T-helper 2 cell treated with Interferon-gamma antibody and Interleukin-4, amounts not matched to agents 5 μg/mL and 100 μg/mL, for 36 hours (primary cell): Measurements from ENCODE around the gene ZNF121.
"Not testable (repeated sequence)": the region's sequence is repeated elsewhere in the genome, so short reads cannot be mapped to it uniquely, and the experiment has no call there.

Source experiments
- DNase-seq: peaks from one replicate; pipeline ENCODE4 v3.0.0; 2021; ENCODE audit warnings: low spot score
- H3K27ac Mint-ChIP-seq: one replicate; pipeline ENCODE4 v1.8.0; 2021; ENCODE audit warnings: mild to moderate bottlenecking, mixed read lengths
- H3K27me3 Mint-ChIP-seq: one replicate; pipeline ENCODE4 v1.8.0; 2021; ENCODE audit warnings: low read depth, mixed read lengths
- H3K36me3 Mint-ChIP-seq: one replicate; pipeline ENCODE4 v1.8.0; 2021; ENCODE audit warnings: low read depth, mixed read lengths
- H3K4me1 Mint-ChIP-seq: one replicate; pipeline ENCODE4 v1.8.0; 2021; ENCODE audit warnings: low read depth, mixed read lengths
- H3K4me3 Mint-ChIP-seq: one replicate; pipeline ENCODE4 v1.8.0; 2022; ENCODE audit warnings: mild to moderate bottlenecking, moderate library complexity, mixed read lengths
- H3K9me3 Mint-ChIP-seq: one replicate; pipeline ENCODE4 v1.8.0; 2021; ENCODE audit warnings: mixed read lengths

ZNF121 gene

DNA sequence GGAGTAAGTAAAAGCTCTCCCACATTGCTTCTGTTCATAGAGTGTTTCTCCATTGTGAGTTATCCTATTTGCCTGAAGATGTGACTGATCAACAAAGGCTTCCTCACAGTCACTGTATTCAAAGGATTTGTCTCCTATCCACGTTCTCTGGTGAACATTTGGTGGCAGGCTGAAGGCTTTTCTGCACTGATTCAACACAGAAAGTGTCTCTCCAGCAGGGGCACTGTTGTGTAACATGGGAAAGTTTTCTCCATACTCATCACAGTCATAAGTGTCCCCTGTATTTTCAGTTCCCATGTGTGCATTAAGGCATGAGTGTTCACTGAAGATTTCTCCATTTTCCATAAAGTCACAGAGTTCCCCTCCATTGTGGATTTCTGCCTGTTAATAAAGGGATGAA lies 17.6 kb downstream of the ZNF121 start:
- no peaks in the 10 kb centered on the region for H3K4me1 Mint-ChIP-seq
- H3K4me3 Mint-ChIP-seq: no peak overlapping the region
- H3K36me3 Mint-ChIP-seq: peaks cover 90% of the 10 kb centered on the region
- no peak for DNase-seq
- H3K27ac Mint-ChIP-seq: no peak overlapping the region
- peaks cover 69% of the 10 kb centered on the region for H3K9me3 Mint-ChIP-seq
- H3K27me3 Mint-ChIP-seq: no peaks in the 10 kb centered on the region

DNA sequence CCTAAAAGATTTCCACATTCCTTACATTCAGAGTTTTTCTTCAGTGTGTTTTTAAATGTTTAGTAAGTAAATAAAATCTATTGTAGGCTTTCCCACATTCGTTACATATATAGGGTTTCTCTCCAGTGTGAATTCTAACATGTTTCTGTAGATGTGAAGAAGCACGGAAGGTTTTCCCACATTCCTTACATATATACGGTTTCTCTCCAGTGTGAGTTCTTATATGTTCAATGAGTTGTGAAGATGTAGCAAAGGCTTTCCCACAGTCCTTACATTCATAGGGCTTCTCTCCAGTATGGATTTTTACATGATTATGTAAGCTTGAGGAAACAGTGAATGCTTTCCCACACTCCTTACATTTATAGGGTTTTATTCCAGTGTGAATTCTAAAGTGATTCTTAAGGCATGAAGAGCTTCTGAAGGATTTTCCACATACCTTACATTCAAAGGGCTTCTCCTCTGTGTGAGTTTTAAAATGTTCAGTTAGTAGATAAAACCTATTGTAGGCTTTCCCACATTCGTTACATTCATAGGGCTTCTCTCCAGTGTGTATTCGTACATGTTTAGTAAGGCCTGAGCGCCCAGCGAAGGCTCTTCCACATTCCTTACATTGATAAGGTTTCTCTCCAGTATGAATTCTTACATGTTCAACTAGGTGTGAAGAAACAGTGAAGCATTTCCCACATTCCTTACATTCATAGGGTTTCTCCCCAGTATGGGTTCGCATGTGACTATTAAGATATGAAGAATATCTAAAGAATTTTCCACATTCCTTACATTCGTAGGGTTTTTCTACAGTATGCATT lies 18.2 kb downstream of the ZNF121 start:
- no peak overlapping the region for H3K4me3 Mint-ChIP-seq
- H3K27me3 Mint-ChIP-seq: no peaks in the 10 kb centered on the region
- no peak overlapping the region for H3K27ac Mint-ChIP-seq
- peaks cover 90% of the 10 kb centered on the region for H3K36me3 Mint-ChIP-seq
- no peaks in the 10 kb centered on the region for H3K4me1 Mint-ChIP-seq
- no peak for DNase-seq
- H3K9me3 Mint-ChIP-seq: peaks cover 67% of the 10 kb centered on the region

DNA sequence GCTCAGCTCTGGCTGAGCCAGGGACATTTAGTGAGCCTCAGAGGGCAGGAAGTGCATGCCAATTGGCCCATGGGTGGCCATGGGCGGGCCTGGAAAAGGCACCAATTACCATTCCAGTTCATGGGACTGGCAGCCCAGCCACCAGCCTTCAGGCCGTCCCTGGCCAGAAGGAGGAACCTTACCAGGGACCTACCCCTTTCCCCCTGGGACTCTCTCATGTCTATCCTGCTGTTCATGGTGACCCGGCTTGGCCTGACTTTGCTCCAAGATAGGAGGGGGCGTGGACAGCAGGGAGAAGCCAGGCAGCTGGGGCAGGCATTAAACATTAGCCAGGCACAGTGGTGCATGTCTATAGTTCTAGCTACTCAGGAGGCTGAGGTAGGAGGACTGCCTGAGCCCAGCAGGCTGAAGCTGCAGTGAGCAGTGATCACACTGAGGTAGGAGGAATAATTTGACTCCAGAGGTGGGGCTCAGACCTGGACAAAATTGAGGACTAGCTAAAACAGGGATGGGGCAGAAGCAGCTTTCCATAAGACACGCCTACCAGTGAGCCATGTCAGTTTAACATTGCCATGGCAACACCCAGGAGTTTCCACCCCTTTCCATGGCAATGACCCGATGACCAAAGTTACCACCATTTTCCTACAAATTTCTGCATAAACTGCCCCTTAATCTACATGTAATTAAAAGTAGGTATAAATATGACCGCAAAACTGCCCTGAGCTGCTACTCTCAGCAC lies 31.6 kb downstream of the ZNF121 start:
- no peaks in the 10 kb centered on the region for H3K4me1 Mint-ChIP-seq
- peaks cover 6% of the 10 kb centered on the region for H3K36me3 Mint-ChIP-seq
- peaks cover 47% of the 10 kb centered on the region for H3K9me3 Mint-ChIP-seq
- no peaks in the 10 kb centered on the region for H3K27me3 Mint-ChIP-seq
- no peak overlapping the region for H3K4me3 Mint-ChIP-seq
- DNase-seq: no peak
- H3K27ac Mint-ChIP-seq: no peak overlapping the region

DNA sequence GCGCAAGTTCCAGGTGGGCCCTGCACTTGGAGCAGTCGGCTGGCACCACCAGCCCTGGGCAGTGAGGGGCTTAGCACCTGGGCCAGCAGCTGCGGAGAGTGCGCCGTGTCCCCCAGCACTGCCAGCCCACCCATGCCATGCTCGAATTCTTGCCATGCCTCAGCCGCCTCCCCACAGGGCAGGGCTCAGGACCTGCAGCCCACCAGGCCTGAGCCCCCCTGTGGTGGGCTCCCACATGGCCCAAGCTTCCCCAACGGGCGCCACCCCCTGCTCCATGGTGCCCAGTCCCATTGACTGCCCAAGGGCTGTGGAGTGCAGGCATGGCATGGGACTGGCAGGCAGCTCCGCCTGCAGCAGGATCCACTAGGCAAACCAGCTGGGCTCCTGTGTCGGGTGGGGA lies 36.4 kb downstream of the ZNF121 start:
- Mint-ChIP-seq H3K27me3 (no peaks in the 10 kb centered on the region), H3K9me3 (peaks cover 30% of the 10 kb centered on the region), H3K36me3 (peaks cover 3% of the 10 kb centered on the region), H3K4me3 (no peak overlapping the region), H3K4me1 (no peaks in the 10 kb centered on the region), H3K27ac (no peak overlapping the region)
- no peak for DNase-seq

DNA sequence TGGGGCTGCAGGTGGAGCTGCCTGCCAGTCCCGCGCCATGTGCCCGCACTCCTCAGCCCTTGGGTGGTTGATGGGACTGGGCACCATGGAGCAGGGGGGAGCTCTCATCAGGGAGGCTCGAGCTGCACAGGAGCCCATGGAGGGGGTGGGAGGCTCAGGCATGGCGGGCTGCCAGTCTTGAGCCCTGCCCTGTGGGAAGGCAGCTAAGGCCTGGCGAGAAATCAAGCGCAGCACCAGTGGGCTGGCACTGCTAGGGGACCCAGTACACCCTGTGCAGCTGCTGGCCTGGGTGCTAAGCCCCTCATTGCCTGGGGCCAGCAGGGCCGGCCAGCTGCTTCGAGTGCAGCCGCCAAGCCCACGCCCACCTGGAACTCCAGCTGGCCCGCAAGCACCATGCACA lies 43.0 kb downstream of the ZNF121 start:
- DNase-seq, H3K4me3 Mint-ChIP-seq, H3K4me1 Mint-ChIP-seq, H3K27ac Mint-ChIP-seq, H3K27me3 Mint-ChIP-seq: not testable (repeated sequence)
- H3K9me3 Mint-ChIP-seq: peaks cover 25% of the 10 kb centered on the region
- H3K36me3 Mint-ChIP-seq: peaks cover 27% of the 10 kb centered on the region

DNA sequence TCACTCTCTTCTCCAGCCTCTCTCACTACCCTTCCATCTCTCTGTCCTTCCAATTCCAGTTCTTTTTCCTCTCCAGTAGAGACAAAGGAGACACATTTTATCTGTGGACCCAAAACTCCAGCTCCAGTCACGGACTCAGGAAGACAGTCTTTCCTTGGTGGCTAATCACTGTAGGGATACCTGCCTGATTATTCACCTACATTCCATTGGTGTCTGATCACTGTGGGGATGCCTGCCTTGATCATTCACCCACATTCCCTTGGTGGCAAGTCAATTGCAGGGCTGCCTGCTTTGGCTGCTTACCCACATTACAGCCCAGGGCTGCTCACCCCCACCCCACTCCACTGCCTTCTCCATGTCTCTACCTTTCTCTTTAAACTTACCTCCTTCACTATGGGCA lies 44.4 kb downstream of the ZNF121 start:
- Mint-ChIP-seq H3K9me3 (peaks cover 36% of the 10 kb centered on the region), H3K27ac (peak overlapping the region; percentile 55), H3K36me3 (peaks cover 40% of the 10 kb centered on the region), H3K4me3 (peak overlapping the region; percentile 94)
- not testable (repeated sequence) for H3K4me1 Mint-ChIP-seq, DNase-seq, H3K27me3 Mint-ChIP-seq

DNA sequence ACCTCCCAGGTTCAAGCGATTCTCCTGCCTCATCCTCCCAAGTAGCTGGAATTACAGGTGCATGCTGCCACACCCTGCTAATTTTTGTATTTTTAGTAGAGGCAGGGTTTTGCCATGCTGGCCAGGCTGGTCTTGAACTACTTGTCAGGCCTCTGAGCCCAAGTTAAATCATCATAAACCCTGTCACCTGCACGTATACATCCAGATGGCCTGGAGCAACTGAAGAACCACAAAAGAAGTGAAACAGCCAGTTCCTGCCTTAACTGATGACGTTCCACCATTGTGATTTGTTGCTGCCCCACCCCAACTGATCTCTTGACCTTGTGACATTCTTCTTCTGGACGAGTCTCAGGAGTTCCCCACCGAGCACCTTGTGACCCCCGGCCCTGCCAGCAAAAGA lies 45.1 kb downstream of the ZNF121 start:
- peak overlapping the region; percentile 98 for H3K27ac Mint-ChIP-seq
- H3K36me3 Mint-ChIP-seq: peaks cover 48% of the 10 kb centered on the region
- not testable (repeated sequence) for DNase-seq, H3K27me3 Mint-ChIP-seq, H3K4me1 Mint-ChIP-seq
- peaks cover 39% of the 10 kb centered on the region for H3K9me3 Mint-ChIP-seq
- H3K4me3 Mint-ChIP-seq: peak overlapping the region; percentile 94

DNA sequence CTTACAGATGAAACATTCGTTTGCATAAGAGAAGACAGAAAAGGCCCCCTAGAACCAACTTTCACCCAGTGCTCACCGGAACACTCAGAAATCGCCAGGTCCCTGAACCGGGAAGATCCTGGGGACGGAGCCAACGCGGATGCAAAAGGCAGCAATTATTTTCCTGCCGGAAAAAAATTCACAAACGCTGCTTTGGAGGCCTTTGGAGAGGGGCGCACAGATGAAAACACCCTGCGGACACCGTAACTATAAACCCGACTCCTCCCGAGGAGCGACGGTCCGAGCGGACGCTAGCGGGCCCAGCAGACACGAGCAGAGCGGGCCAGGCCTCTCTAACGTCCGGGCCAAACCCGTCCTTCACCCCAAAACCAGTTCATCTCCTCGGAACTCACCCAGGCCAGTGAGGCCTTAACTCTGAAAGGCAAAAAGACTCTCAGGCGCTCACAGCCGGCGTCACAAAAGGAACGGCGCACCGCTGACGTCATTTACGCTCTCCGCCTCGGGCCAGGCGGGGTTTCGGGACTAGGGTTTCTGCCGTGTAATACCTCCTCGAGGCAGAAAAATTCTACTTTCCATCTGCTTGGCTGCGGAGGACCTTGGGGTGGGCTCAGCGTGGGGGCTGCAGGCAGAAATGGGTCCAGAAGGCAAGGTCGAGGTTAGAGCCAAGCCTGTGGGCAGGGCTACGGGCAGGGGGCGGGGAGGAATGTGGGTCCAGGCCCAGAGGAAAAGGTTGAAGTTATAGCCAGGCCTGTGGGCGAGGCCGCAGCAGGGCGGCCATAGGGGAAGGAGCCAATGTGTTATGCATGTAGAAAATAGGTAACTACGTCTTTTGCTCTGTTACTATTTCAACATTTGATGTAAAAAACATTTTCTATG lies 45.9 kb downstream of the ZNF121 start, which contains the start of gene ZNF426:
Gene ZNF426, minus strand, starts transcription at position 463 of the 876 bp plus-strand sequence. CDS start 2,413 bp downstream, outside the sequence.
- peaks cover 55% of the 10 kb centered on the region for H3K36me3 Mint-ChIP-seq
- peaks cover 47% of the 10 kb centered on the region for H3K9me3 Mint-ChIP-seq
- peaks cover 5% of the 10 kb centered on the region for H3K4me1 Mint-ChIP-seq
- peak within 1 kb of the TSS; percentile 98 for H3K27ac Mint-ChIP-seq
- no peaks in the 10 kb centered on the region for H3K27me3 Mint-ChIP-seq
- peak; percentile 81 for DNase-seq
- peak within 1 kb of the TSS; percentile 94 for H3K4me3 Mint-ChIP-seq

DNA sequence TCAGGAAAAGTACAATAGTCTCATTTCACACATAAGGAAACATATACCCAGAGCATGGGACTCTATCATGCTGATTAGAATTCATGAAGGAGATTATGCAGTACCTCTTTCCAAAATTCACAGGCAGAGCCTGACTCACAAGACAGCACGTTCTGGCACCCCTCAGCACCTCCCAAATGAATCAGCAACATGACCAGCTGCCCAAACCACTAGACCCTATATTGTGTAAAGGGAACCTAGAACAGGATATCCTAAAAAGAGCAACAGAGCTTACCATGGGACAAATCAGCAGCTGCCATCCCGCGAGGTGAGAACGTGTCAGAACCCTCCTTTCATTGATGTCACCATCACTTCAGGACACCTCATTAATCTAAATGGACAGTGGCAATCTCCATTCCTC lies 48.4 kb downstream of the ZNF121 start:
- Mint-ChIP-seq H3K9me3 (peaks cover 60% of the 10 kb centered on the region), H3K4me1 (peaks cover 5% of the 10 kb centered on the region), H3K4me3 (no peak overlapping the region), H3K27me3 (no peaks in the 10 kb centered on the region), H3K36me3 (peaks cover 77% of the 10 kb centered on the region), H3K27ac (no peak overlapping the region)
- no peak for DNase-seq

DNA sequence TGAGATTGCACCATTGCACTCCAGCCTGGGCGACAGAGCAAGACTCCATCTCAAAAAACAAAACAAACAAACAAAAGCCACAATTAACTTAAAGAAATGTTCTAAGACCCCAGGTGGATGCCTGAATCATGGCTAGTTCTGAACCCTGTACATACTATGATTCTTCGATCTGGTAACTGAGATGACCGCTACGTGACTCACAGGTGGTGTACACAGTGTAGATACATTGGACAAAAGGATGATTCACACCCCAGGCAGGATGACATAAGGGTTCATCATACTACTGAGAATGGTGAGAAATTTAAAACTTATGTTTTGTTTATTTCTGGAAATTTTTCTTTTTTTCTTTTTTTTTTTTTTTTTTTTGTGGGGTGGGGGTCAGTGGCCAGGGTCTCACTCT lies 52.4 kb downstream of the ZNF121 start:
- no peaks in the 10 kb centered on the region for H3K27me3 Mint-ChIP-seq
- H3K4me3 Mint-ChIP-seq: no peak overlapping the region
- peaks cover 92% of the 10 kb centered on the region for H3K36me3 Mint-ChIP-seq
- DNase-seq: no peak
- no peaks in the 10 kb centered on the region for H3K4me1 Mint-ChIP-seq
- peaks cover 76% of the 10 kb centered on the region for H3K9me3 Mint-ChIP-seq
- H3K27ac Mint-ChIP-seq: no peak overlapping the region

DNA sequence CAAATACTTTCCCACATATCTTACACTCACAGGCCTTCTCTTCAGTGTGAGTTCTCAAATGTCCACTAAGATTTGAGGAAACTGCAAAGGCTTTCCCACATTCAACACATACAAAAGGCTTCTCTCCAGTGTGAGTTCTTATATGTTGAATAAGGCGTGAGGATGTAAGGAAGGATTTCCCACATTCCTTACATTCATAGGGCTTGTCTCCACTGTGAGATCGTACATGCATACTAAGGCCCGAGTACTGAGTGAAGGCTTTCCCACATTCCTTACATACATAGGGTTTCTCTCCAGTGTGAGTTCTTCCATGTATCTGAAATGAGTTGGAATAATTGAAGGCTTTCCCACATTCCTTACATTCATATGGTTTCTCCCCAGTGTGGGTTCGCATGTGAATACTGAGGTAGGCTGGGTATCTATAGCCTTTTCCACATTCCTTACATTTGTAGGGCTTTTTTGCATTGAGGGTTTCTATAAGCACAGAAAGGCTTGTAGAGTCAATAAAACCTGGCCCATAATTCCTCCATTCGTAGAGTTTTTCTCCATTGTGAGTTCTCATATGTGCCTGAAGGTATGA lies 55.5 kb downstream of the ZNF121 start:
- H3K9me3 Mint-ChIP-seq: peaks cover 80% of the 10 kb centered on the region
- no peak overlapping the region for H3K27ac Mint-ChIP-seq
- H3K27me3 Mint-ChIP-seq: no peaks in the 10 kb centered on the region
- peaks cover 78% of the 10 kb centered on the region for H3K36me3 Mint-ChIP-seq
- no peaks in the 10 kb centered on the region for H3K4me1 Mint-ChIP-seq
- DNase-seq: no peak
- H3K4me3 Mint-ChIP-seq: no peak overlapping the region

DNA sequence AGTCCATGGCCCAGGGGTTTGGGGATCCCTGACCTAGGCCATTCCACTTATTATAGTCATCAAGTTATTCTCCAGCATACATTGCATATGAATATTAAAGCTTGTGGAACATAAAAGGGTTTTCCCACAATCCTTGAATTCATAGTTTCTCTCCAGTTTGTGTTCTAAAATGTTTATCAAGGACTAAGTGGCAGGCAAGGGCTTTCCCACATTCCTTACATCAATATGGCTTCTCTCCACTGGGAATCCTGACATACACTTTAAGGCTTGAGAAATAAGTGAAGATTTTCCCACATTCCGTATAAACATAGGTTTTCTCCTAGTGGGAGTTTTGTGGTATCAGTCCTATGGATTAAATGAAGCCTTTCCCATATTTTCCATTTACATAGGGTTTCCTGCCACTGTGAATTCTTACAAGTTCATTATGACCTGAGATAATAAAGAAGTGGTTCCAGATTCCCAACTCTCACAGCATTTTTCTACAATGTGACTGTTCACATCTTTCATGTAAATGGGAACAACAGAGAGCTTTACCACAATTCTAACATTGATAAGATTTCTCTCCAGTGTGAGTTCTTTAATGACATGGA lies 60.3 kb downstream of the ZNF121 start:
- DNase-seq: no peak
- H3K9me3 Mint-ChIP-seq: peaks cover 71% of the 10 kb centered on the region
- peaks cover 37% of the 10 kb centered on the region for H3K36me3 Mint-ChIP-seq
- H3K27ac Mint-ChIP-seq: no peak overlapping the region
- H3K4me1 Mint-ChIP-seq: no peaks in the 10 kb centered on the region
- H3K4me3 Mint-ChIP-seq: no peak overlapping the region
- H3K27me3 Mint-ChIP-seq: no peaks in the 10 kb centered on the region
